HG02798 (cell line): ENCODE data around the gene VEZF1.

Experiments
- ATAC-seq: cut with Tn5 transposase; IDR thresholded peaks from one replicate; pipeline ENCODE4 v1.9.1; 2021; ENCODE audit warnings: mild to moderate bottlenecking; ENCODE audit not compliant: unreplicated experiment, poor library complexity

Gene VEZF1

DNA sequence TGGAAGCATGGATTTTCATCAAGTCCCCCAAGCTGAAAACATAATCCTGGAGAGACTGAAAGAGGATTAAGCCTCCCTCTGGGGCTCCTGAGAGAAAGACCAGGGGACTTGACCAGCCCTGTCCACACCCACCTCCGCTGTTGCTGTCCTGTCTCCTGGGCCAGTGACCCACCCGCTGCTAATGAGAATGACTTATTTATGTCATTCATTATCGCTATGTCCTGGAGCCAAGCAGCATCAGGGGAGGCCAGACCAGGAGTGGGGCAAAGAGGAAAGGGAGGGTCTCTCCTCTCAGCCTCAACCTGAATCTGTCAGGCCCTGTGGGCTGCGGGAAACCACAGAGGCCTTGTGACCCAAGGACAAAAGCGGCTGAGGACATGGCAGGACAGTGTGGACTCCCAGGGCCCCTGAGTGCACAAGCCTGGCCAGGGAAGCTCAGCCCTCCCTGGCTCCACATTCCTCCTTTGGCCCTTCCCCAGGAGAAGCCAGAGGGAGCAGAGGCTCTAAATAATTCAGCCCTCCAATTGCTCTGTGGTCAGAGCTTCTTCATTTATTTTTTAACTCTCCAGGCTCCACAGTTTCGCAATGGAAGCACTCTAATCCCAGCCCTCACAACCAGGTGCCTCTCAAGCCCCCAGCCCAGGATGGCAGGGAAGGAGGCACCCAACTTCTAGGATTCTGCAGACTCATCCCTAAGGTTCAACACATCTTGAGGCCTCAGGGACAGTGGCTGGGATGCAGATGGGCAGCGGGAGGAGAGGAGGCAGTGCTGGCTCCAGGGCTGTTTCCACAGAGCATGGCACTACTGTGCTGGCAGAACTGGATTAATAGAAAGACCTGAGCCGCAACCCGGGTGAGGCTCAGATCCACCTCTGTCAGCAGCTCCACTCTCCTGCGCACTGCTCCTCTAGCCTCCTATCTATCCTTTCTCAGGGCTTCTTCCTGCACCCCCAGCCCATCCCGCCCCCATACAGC, 51.9 kb downstream of the VEZF1 start:
- no peak for ATAC-seq

DNA sequence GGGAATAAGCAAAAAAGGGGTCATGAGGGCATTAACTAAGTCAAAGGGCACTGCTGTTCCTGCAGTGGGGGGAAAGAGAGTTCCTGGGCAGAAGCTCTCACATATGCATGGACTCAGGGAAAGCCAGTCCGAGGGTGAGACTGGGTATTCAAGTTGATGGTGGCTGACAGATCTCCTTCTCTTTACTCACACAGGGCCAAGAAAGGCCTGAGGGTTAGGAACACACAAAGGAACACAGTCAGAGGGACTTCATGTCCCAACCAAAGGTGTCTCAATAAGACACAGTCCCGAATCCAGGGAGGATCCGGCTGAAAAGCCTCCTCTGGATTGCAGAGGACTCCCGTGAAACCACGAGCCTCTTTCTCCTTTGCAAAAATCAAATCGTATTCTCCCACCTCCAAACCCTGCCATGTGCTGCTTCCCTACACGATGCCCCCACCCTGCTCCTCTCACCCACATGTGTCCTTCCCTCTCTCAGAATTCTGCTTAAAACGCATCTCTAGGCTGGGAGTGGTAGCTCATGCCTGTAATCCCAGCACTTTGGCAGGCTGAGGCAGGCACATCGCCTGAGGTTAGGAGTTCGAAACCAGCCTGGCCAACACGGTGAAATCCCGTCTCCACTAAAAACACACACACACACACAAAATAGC, 56.4 kb downstream of the VEZF1 start:
- no peak for ATAC-seq

DNA sequence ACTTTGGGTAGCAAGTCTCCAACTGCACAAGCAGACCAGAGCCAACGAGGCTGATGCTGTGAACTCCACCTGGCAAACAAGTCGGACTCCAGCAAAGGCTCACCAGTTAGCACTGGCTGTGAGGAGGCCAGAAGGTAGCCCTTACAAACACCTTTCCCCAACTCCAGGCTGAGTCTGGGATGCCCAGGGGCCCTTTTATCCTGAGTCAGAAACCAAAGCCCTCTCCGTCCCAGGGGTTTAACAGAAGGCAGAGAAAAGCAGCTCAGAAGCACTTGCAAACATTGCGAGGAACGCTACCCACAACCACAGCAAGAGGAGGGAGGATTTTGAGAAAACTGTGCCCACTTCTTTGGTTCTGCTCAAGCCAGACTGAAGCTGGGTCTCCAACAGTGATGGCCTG, 57.8 kb downstream of the VEZF1 start:
- no peak for ATAC-seq

DNA sequence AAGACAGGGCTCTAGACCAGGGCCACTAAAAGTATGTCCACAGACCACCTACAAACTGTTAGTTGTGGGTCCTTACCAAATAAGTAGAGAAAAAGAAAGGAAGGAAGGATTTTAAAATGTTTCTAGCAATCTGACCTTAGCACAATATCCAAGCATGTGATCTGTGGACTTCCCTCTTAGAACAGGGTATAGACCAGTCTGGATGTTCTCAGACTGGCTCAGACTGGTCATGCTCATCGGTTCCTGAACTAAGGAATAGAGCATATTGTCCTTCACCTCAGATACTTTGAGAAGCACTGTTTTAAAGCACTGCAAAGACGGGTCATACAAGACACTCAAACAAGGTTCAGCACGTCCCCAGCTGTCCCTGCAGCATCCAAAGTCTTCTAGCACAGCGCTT, 58.7 kb downstream of the VEZF1 start:
- no peak for ATAC-seq

- no peak for ATAC-seq
Observed at GRCh38 chr17:57928928-57929327, 59.1 kb downstream of the VEZF1 start.

GRCh38 chr17:57927048-57927723, 60.9 kb downstream of the VEZF1 start:
- ATAC-seq = no peak

GRCh38 chr17:57926723-57927047, 61.4 kb downstream of the VEZF1 start:
- ATAC-seq = no peak

DNA sequence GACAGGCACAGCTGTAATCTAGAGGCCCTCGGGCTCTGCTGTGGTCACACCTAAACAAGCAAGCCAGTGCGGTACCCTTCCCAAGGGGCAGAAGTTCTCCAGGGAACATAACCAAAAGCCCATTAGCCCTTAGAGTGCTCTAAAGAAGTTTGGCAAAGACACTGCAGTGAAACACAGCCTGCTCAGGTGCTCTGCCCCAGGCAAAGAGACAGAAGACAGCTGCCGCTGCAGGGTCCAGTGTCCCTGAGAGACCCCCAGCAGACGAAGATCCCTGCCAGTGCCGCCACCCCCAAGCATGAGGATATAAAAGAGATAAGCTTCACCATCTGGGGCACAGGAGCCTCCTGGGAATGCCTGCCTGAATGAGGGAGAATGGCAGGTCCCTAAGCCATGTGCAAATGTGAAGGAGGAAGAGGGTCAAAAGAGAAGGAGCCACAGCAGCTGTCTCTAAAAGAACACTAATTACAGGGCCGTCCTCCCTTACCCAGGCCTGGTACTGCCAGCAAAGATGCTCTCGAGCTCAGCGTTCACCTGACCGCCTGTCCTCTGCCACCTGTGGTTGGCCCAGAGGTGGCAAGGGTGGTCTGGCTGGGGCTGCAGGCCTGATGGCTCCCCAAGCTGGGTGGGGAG, 62.6 kb downstream of the VEZF1 start:
- ATAC-seq = no peak

DNA sequence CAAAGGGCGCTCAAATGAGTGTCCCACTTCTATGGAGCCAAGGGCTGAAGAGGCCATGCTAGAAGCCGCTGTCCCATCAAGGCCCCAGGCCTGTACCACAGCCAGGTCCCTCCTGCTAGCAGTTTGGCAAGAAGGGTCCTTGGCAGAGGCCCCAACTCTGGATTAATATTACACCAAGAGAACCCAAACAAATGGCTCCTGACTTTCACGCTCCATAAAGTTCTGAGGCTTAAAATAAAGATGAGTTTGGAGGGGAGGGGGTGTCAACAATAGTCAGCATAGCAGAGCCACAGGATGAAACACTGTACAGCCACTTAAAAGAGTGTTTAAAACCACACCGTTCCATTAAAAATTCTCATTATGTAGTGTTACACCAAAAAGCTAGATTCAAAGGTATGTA, 63.4 kb downstream of the VEZF1 start:
- no peak for ATAC-seq
